Naive thymus-derived CD8-positive, alpha-beta T cell (primary cell): ENCODE measurements around the gene TSPAN9. TPM values are rescaled to one million over a fixed set of nuclear protein-coding genes. Genes with fewer than 3 reads are reported as not detected.

Experiments
- ATAC-seq, 2 donors: fragments of 150-1000 bp; cut with Tn5 transposase in 1 of 2; sonication (Bioruptor Pico), chemical (Tn5 transposase) in 1 of 2; 1 replicate in 1 of 2; 2 replicates in 1 of 2; pipeline ENCODE4 v1.10.0; 2021; ENCODE audit warnings: mild to moderate bottlenecking in 2 of 2, moderate library complexity in 2 of 2
- POLR2A ChIA-PET: fragments of 350-600 bp; sonication (Branson Sonifier 250); formaldehyde crosslinking; loops from one replicate; lab custom pipeline; 2021; ENCODE audit warnings: antibody characterized with exemption; lab: Charles Lee
- DNase-seq, 10 donors: peaks; one replicate each; pipeline versions ENCODE4 v3.0.0 to v3.0.0-alpha.2; 2020 to 2022
- H3K27ac Mint-ChIP-seq, 10 donors: one replicate each; pipeline ENCODE4 v1.8.0; 2020 to 2022; ENCODE audit warnings: mild to moderate bottlenecking in 10 of 10, mixed read lengths in 10 of 10, moderate library complexity in 4 of 10, inconsistent platforms in 1 of 10
- H3K27me3 Mint-ChIP-seq, 5 donors: one replicate each; pipeline ENCODE4 v1.8.0; 2021 to 2022; ENCODE audit warnings: mixed read lengths in 5 of 5
- H3K36me3 Mint-ChIP-seq, 3 donors: one replicate each; pipeline ENCODE4 v1.8.0; 2020 to 2022; ENCODE audit warnings: mixed read lengths in 3 of 3, mild to moderate bottlenecking in 2 of 3, inconsistent platforms in 1 of 3
- H3K4me1 Mint-ChIP-seq, 4 donors: one replicate each; pipeline ENCODE4 v1.8.0; 2021 to 2022; ENCODE audit warnings: mixed read lengths in 4 of 4
- H3K4me3 Mint-ChIP-seq, 10 donors: one replicate each; pipeline ENCODE4 v1.8.0; 2020 to 2022; ENCODE audit warnings: mild to moderate bottlenecking in 10 of 10, mixed read lengths in 10 of 10, moderate library complexity in 6 of 10, inconsistent platforms in 1 of 10
- H3K9me3 Mint-ChIP-seq, 9 donors: one replicate each; pipeline ENCODE4 v1.8.0; 2020 to 2022; ENCODE audit warnings: mixed read lengths in 9 of 9, mild to moderate bottlenecking in 3 of 9, inconsistent platforms in 1 of 9, moderate library complexity in 1 of 9
- polyA plus RNA-seq, 3 donors: library from polyadenylated mRNA; unstranded; fragments of 300-500 nt; fragmentation: Illumina TruSeq; gene quantifications; one replicate each; pipeline ENCODE4 v1.2.3, GENCODE V29; 2021
- total RNA-seq, 8 experiments: library from RNA in 2 of 8; stranded (reverse) in 2 of 8; gene quantifications; one replicate each; pipeline ENCODE4 v1.2.3 and lab custom pipeline; 2021 to 2026

The TSPAN9 gene
- total and polyA plus RNA-seq, 5 experiments from 2014 or later, result 0.65 to 1.2 TPM; not detected in 3

GRCh38 chr12:3071710-3072109, 5.5 kb upstream of the TSPAN9 start:
- H3K9me3 Mint-ChIP-seq, result no peaks in the 10 kb centered on the region
- H3K36me3 Mint-ChIP-seq, result no peaks in the 10 kb centered on the region
- no peak overlapping the region for H3K4me3 Mint-ChIP-seq
- DNase-seq, result no peak
- no peak overlapping the region for H3K27ac Mint-ChIP-seq
- H3K4me1 Mint-ChIP-seq, result peaks cover 0 to 11% (median 4%) of the 10 kb centered on the region in 4 donors
- POLR2A ChIA-PET, result no interaction called here
- no peak for ATAC-seq
- peaks cover 13 to 18% (median 16%) of the 10 kb centered on the region in 5 donors for H3K27me3 Mint-ChIP-seq

DNA sequence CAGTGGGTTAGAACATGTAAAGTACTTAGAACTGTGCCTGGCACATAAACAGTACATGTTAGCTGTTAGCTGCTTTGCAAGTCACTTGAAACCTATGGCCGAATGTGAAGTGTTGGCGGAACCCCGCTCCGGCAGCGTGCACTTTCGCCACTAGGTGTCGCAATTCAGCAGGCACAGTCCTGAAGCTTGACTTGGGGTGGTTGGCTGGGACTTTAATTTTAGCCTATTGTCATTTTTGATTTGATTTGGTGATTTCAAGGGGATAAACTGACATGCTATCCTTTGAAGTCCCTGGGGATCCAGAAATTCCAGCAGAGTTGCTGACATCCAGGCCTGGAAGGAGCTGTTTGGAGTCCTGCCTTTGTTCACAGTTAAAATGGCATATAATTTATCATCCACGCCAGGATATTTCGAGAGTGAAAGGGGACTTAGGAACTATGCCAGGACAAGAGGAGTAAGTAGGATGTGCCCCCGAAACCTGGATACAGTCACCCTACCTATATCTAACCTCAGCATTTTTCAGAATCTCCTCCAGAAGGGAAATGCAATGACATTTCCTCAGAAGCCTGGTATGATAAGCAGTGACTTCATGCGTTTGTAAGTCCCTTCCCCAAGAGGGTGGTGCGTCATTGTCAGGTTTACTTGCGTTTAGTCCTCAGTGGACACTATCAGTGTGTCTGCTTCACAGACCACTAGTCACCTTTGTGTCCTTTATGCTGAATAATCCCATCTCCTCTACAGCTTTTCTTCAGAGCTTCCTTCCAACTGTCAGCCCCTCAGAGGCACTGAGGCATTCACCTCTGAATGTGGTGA, 3.5 kb upstream of the TSPAN9 start:
- Mint-ChIP-seq H3K27ac (peak overlapping the region in 1 of 10 donors; percentile 25), H3K27me3 (peaks cover 5 to 15% (median 9%) of the 10 kb centered on the region in 5 donors), H3K4me1 (peaks cover 0 to 16% (median 10%) of the 10 kb centered on the region in 4 donors), H3K36me3 (no peaks in the 10 kb centered on the region), H3K4me3 (peak overlapping the region in 4 of 10 donors; percentile 15 to 67 (median 38)), H3K9me3 (no peaks in the 10 kb centered on the region)
- POLR2A ChIA-PET, result no interaction called here
- DNase-seq, result peak; percentile 64 to 87 (median 81)
- ATAC-seq, result peak; percentile 43 to 61

- Mint-ChIP-seq H3K36me3 (no peaks in the 10 kb centered on the region), H3K27me3 (peaks cover 0 to 12% (median 5%) of the 10 kb centered on the region in 5 donors), H3K27ac (no peak overlapping the region), H3K4me3 (peak overlapping the region in 9 of 10 donors; percentile 10 to 87 (median 58)), H3K4me1 (peaks cover 0 to 16% (median 10%) of the 10 kb centered on the region in 4 donors), H3K9me3 (no peaks in the 10 kb centered on the region)
- DNase-seq (no peak), ATAC-seq (no peak)
- POLR2A ChIA-PET, result no interaction called here
These were observed 1.9 kb upstream of the TSPAN9 start for GRCh38 chr12:3075315-3075714.

DNA sequence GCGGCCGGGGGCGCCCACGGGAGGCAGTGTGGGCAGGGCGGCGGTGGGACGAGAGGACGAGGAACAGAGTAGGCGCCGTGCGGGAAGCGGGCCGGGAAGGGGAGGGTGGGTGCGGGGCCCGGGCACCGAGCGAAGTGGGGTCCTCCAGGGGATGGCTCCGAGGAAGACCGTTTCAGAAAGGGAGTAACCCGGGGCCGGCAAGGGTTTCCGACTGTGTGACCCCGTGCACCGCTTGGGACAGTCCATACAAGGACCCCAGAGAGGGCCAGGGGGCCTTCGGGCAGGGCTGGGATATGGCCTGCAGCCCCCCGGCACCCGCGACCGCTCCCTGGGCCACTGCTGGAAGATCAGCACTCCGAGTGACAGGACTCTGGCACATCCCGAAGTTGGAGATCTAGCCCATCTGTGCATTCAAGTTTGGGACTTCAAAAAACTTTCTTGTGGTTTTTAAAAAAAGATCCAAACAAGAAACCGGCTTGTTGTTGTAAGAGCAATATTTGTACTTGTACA, 448 bp downstream of the TSPAN9 start:
- Mint-ChIP-seq H3K4me1 (peaks cover 0 to 16% (median 10%) of the 10 kb centered on the region in 4 donors), H3K36me3 (no peaks in the 10 kb centered on the region), H3K27me3 (peaks cover 0 to 8% (median 5%) of the 10 kb centered on the region in 5 donors), H3K9me3 (no peaks in the 10 kb centered on the region), H3K27ac (peak overlapping the region in 5 of 10 donors; percentile 19 to 71 (median 56)), H3K4me3 (peak overlapping the region; percentile 70 to 89 (median 82))
- ATAC-seq (peak; percentile 21 to 37), DNase-seq (peak in 4 of 10 donors; percentile 24 to 39 (median 33))
- POLR2A ChIA-PET, result no interaction called here

DNA sequence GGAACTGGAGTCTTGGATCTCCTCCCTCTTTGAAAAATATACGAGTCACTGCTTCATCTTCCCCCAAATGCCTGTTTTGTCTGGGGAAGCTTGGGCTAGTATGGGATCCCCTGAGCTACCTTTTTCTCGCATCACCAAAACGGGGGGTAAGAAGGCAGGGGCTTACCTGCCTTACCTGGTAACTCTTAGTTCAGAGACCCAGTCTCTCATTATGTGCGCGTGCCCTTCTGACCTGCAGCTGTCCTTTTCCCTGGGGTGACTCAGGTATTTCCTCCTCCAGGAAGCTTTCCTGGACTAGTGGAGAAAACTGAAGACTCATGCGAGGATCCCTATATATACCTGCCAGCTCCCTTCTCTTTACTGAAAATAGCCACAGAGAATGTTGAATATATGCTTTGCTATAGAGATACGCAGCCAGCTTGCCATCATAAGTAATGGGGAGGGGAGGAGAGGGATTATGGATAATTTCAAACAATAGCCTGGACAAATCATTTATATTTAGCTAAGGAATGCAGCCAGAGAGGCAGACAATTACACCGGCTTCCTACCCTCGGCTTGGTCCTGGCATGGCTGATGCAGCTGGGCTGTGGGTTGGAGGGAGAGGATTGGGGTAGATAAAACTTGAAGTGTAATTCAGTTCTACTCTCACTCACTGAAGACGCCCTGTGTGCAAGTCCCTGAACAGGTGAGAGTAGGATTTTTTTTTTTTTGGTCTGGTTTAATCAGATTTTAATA, 1.1 kb downstream of the TSPAN9 start:
- no peak for ATAC-seq
- no peaks in the 10 kb centered on the region for H3K9me3 Mint-ChIP-seq
- H3K36me3 Mint-ChIP-seq, result no peaks in the 10 kb centered on the region
- POLR2A ChIA-PET, result no interaction called here
- DNase-seq, result no peak
- peaks cover 0 to 16% (median 9%) of the 10 kb centered on the region in 4 donors for H3K4me1 Mint-ChIP-seq
- H3K27me3 Mint-ChIP-seq, result peaks cover 0 to 7% (median 4%) of the 10 kb centered on the region in 5 donors
- peak overlapping the region in 6 of 10 donors; percentile 19 to 73 (median 62) for H3K27ac Mint-ChIP-seq
- H3K4me3 Mint-ChIP-seq, result peak overlapping the region; percentile 70 to 89 (median 82)

GRCh38 chr12:3081091-3081490, 3.9 kb downstream of the TSPAN9 start:
- no peak for DNase-seq
- POLR2A ChIA-PET, result no interaction called here
- Mint-ChIP-seq H3K27me3 (peaks cover 0 to 2% (median 0%) of the 10 kb centered on the region in 5 donors), H3K4me3 (no peak overlapping the region), H3K36me3 (no peaks in the 10 kb centered on the region), H3K9me3 (no peaks in the 10 kb centered on the region), H3K27ac (peak overlapping the region in 1 of 10 donors; percentile 60), H3K4me1 (peaks cover 0 to 12% (median 6%) of the 10 kb centered on the region in 4 donors)
- ATAC-seq, result no peak

- POLR2A ChIA-PET, result interaction anchor here (0.7 kb wide), 2 partner anchors 19 to 41 kb away, joined by 3 read pairs; no protein-coding TSS in a partner anchor
- ATAC-seq (no peak), DNase-seq (no peak)
- H3K4me3 Mint-ChIP-seq, result no peak overlapping the region
- H3K27me3 Mint-ChIP-seq, result peaks cover 0 to 2% (median 0%) of the 10 kb centered on the region in 5 donors
- H3K9me3 Mint-ChIP-seq, result no peaks in the 10 kb centered on the region
- peaks cover 0 to 7% (median 4%) of the 10 kb centered on the region in 4 donors for H3K4me1 Mint-ChIP-seq
- no peak overlapping the region for H3K27ac Mint-ChIP-seq
- H3K36me3 Mint-ChIP-seq, result no peaks in the 10 kb centered on the region
These were observed 4.7 kb downstream of the TSPAN9 start for GRCh38 chr12:3081886-3082285.

- DNase-seq (no peak), ATAC-seq (no peak)
- Mint-ChIP-seq H3K4me3 (no peak overlapping the region), H3K27ac (no peak overlapping the region), H3K9me3 (no peaks in the 10 kb centered on the region), H3K36me3 (no peaks in the 10 kb centered on the region), H3K27me3 (peaks cover 0 to 2% (median 0%) of the 10 kb centered on the region in 5 donors), H3K4me1 (peaks cover 0 to 1% (median 0%) of the 10 kb centered on the region in 4 donors)
- POLR2A ChIA-PET, result no interaction called here
These were observed 6.2 kb downstream of the TSPAN9 start for GRCh38 chr12:3083241-3083920.

GRCh38 chr12:3083921-3084347, 6.8 kb downstream of the TSPAN9 start:
- H3K27ac Mint-ChIP-seq, result no peak overlapping the region

DNA sequence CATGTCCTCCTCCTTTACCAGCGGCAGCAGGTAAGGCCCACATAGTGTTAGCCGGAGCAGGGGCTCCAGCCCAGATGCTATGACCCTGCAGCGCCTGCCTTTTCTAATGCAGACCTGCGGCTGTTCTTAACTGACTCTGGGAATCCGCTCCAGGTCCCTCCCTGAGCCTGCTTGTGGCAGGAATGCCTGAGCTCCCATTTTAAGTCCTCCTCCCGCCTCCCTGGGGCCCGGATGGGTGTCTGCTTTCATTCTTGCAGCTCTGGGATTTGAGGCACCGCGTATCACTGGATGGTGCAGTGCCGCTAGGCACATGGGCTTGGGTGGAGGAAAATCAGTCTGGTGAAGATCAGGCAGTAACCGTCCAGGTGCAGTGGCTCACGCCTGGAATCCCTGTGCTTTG, 7.6 kb downstream of the TSPAN9 start:
- ATAC-seq (no peak), DNase-seq (no peak)
- Mint-ChIP-seq H3K27ac (no peak overlapping the region), H3K4me3 (no peak overlapping the region), H3K9me3 (no peaks in the 10 kb centered on the region), H3K4me1 (no peaks in the 10 kb centered on the region), H3K36me3 (no peaks in the 10 kb centered on the region), H3K27me3 (peaks cover 0 to 3% (median 1%) of the 10 kb centered on the region in 5 donors)
- POLR2A ChIA-PET, result no interaction called here

More at GRCh38 chr12:3083921-3084347, 6.8 kb downstream of the TSPAN9 start:
- H3K4me3 Mint-ChIP-seq, result no peak overlapping the region
- DNase-seq, result no peak
- no peaks in the 10 kb centered on the region for H3K36me3 Mint-ChIP-seq
- no peak for ATAC-seq
- POLR2A ChIA-PET, result no interaction called here
- H3K4me1 Mint-ChIP-seq, result no peaks in the 10 kb centered on the region
- H3K9me3 Mint-ChIP-seq, result no peaks in the 10 kb centered on the region
- H3K27me3 Mint-ChIP-seq, result peaks cover 0 to 3% (median 1%) of the 10 kb centered on the region in 5 donors

DNA sequence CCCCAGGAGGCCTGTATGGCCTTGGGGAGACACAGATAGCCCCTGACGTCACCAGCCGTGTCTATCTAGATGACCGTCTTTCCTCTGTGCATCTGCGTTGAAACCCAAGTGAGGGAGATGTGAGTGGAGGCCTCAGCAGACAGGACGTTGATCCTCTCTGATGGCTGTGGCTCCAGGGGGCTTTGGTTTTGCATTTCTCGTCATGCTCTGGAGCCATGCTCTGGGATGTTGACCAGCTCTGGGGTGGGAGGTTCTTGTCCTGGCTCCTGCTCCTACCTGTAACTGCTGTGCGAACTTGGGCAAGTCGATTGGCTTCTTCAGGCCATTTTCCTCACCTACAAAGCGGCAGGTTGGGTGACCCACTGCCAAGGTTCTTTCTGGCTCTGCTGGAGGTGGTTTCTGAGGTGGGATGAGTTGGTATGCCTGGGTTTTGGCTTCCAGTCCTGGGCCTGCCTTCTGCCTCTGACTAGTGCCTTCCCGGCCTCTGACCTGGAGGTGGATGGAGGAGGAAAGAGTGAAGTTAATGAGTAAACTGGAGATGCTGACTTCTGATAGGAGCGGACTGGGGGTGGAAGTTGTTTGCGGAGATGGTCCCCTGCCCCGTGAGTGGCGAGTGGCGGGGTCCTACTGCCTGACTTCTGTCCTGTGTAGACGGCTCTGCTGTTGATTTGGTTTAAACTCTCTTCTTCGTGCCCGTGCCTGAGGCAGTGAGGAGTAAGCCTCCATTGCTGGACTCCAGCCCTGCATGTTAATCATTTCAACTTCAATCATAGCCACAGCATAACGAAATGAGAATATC, 8.4 kb downstream of the TSPAN9 start:
- Mint-ChIP-seq H3K27ac (peak overlapping the region in 1 of 10 donors; percentile 11), H3K4me3 (no peak overlapping the region)

More for the DNA sequence above, 8.4 kb downstream of the TSPAN9 start:
- POLR2A ChIA-PET, result no interaction called here
- H3K27me3 Mint-ChIP-seq, result peaks cover 0 to 3% (median 2%) of the 10 kb centered on the region in 5 donors
- no peak for DNase-seq
- no peaks in the 10 kb centered on the region for H3K36me3 Mint-ChIP-seq
- H3K9me3 Mint-ChIP-seq, result no peaks in the 10 kb centered on the region
- ATAC-seq, result no peak
- no peaks in the 10 kb centered on the region for H3K4me1 Mint-ChIP-seq
